A204.1 (cell line): ENCODE data around the gene RNF41.

Experiments
- FAIRE-seq: peaks from 2 replicates; lab custom pipeline; 2012; peaks lifted over from hg19 to GRCh38; lab: Jason Lieb, UNC

Gene RNF41

GRCh38 chr12:56152756-56153677 lies 68.7 kb downstream of the RNF41 start:
- no peak for FAIRE-seq
